Adrenal gland (tissue), 5 donors: ENCODE results near the gene COL5A1.

ENCODE experiments used
- POLR2A ChIP-seq, 2 donors: fragments of 450-650 bp; IDR thresholded peaks; one replicate each; pipeline ENCODE4 v1.6.1; 2017; ENCODE audit warnings: antibody characterized with exemption in 2 of 2, mild to moderate bottlenecking in 2 of 2, moderate library complexity in 1 of 2
- TF ChIP-seq, protein P1 (sequence below), 6 experiments: fragments of 450-650 bp in 4 of 6; fragments of 200-600 bp in 2 of 6; sonication (generic) in 1 of 6; IDR thresholded peaks; 1 replicate in 5 of 6; 2 replicates in 1 of 6; pipeline versions ENCODE4 v1.5.1 to v1.8.0; 2016 to 2021; ENCODE audit warnings: antibody characterized with exemption in 6 of 6, mild to moderate bottlenecking in 2 of 6, moderate library complexity in 1 of 6
- donor health status: DM: no; HTN: no; CAD: no.

DNA sequence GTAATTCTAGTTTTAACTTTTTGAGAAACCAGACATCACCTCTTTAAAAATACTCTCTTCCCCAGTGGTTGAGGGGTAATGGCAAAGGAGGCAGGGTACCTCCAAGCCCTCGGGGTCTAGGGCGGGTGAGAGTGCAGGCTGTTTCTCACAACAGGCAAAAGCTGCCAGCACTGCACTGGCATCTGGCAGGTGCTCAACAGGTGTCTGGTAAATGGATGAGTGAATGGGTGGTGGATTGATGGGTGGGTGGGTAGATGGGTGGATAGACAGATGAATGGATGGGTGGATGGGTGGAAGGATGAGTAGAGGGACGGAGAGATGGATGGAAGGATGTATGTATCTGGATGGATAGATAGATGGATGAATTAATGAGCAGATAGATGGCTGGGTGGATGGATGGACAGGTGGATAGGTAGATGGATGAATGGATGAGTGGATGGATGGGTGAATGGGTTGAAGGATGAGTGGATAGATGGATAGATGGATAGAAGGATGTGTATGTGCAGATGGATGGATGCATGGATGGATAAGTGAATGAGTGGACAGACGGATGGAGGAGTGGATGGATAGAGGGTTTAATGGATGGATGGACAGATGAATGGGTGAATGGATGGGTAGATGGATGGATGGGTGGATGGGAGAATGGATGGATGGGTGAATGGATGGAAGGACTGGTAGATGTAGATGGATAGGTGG, 84.6 kb downstream of the COL5A1 start:
- no peak for TF ChIP-seq POLR2A (IDR thresholded peaks at IDR 0.05)
- TF ChIP-seq, protein P1, sequence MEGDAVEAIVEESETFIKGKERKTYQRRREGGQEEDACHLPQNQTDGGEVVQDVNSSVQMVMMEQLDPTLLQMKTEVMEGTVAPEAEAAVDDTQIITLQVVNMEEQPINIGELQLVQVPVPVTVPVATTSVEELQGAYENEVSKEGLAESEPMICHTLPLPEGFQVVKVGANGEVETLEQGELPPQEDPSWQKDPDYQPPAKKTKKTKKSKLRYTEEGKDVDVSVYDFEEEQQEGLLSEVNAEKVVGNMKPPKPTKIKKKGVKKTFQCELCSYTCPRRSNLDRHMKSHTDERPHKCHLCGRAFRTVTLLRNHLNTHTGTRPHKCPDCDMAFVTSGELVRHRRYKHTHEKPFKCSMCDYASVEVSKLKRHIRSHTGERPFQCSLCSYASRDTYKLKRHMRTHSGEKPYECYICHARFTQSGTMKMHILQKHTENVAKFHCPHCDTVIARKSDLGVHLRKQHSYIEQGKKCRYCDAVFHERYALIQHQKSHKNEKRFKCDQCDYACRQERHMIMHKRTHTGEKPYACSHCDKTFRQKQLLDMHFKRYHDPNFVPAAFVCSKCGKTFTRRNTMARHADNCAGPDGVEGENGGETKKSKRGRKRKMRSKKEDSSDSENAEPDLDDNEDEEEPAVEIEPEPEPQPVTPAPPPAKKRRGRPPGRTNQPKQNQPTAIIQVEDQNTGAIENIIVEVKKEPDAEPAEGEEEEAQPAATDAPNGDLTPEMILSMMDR (IDR thresholded peaks at IDR 0.05): no peak
